Mucosa of stomach (tissue), 1 donor: ENCODE data around the gene PTPN11.

Source experiments
- H3K27me3 ChIP-seq: one replicate; pipeline ENCODE4 v1.7.0; 2013; ENCODE audit warnings: mild to moderate bottlenecking, low read length; ENCODE audit not compliant: control insufficient read depth, insufficient read depth
- H3K36me3 ChIP-seq: one replicate; pipeline ENCODE4 v1.7.0; 2013; ENCODE audit warnings: low read length; ENCODE audit not compliant: control insufficient read depth, insufficient read depth
- H3K4me1 ChIP-seq: one replicate; pipeline ENCODE4 v1.7.0; 2013; ENCODE audit warnings: mild to moderate bottlenecking, low read length; ENCODE audit not compliant: control insufficient read depth, insufficient read depth
- H3K4me3 ChIP-seq: one replicate; pipeline ENCODE4 v1.7.0; 2013; ENCODE audit warnings: low read length
- H3K9ac ChIP-seq: one replicate; pipeline ENCODE4 v1.7.0; 2013; ENCODE audit warnings: mild to moderate bottlenecking, low read length, moderate library complexity
- H3K9me3 ChIP-seq: one replicate; pipeline ENCODE4 v1.7.0; 2013; ENCODE audit warnings: mild to moderate bottlenecking, low read length, moderate library complexity; ENCODE audit not compliant: control insufficient read depth
- donor health status: Pancreatic carcinoma.

Gene PTPN11

GRCh38 chr12:112466011-112466422 lies 47.3 kb downstream of the PTPN11 start:
- H3K36me3 ChIP-seq, result no peaks in the 10 kb centered on the region
- H3K4me3 ChIP-seq, result no peak overlapping the region
- peaks cover 8% of the 10 kb centered on the region for H3K27me3 ChIP-seq
- H3K4me1 ChIP-seq, result peaks cover 9% of the 10 kb centered on the region
- no peak overlapping the region for H3K9ac ChIP-seq
- H3K9me3 ChIP-seq, result no peaks in the 10 kb centered on the region

- peaks cover 9% of the 10 kb centered on the region for H3K4me1 ChIP-seq
- no peaks in the 10 kb centered on the region for H3K36me3 ChIP-seq
- H3K9me3 ChIP-seq, result no peaks in the 10 kb centered on the region
- no peak overlapping the region for H3K9ac ChIP-seq
- H3K4me3 ChIP-seq, result no peak overlapping the region
- H3K27me3 ChIP-seq, result peaks cover 8% of the 10 kb centered on the region
Observed at GRCh38 chr12:112466835-112467234, 48.1 kb downstream of the PTPN11 start.

GRCh38 chr12:112468046-112468445 lies 49.3 kb downstream of the PTPN11 start:
- peaks cover 9% of the 10 kb centered on the region for H3K4me1 ChIP-seq
- H3K36me3 ChIP-seq, result peaks cover 3% of the 10 kb centered on the region
- H3K9me3 ChIP-seq, result no peaks in the 10 kb centered on the region
- no peak overlapping the region for H3K9ac ChIP-seq
- H3K27me3 ChIP-seq, result peaks cover 8% of the 10 kb centered on the region
- no peak overlapping the region for H3K4me3 ChIP-seq

GRCh38 chr12:112473056-112473455 lies 54.3 kb downstream of the PTPN11 start:
- no peak overlapping the region for H3K9ac ChIP-seq
- no peak overlapping the region for H3K4me3 ChIP-seq
- H3K36me3 ChIP-seq, result peaks cover 6% of the 10 kb centered on the region
- no peaks in the 10 kb centered on the region for H3K4me1 ChIP-seq
- peaks cover 5% of the 10 kb centered on the region for H3K27me3 ChIP-seq
- no peaks in the 10 kb centered on the region for H3K9me3 ChIP-seq

GRCh38 chr12:112479413-112479812 lies 60.7 kb downstream of the PTPN11 start:
- no peaks in the 10 kb centered on the region for H3K27me3 ChIP-seq
- H3K9me3 ChIP-seq, result no peaks in the 10 kb centered on the region
- H3K4me1 ChIP-seq, result no peaks in the 10 kb centered on the region
- H3K36me3 ChIP-seq, result peaks cover 16% of the 10 kb centered on the region
- H3K4me3 ChIP-seq, result no peak overlapping the region
- no peak overlapping the region for H3K9ac ChIP-seq

- no peaks in the 10 kb centered on the region for H3K27me3 ChIP-seq
- no peaks in the 10 kb centered on the region for H3K9me3 ChIP-seq
- H3K36me3 ChIP-seq, result peaks cover 16% of the 10 kb centered on the region
- no peak overlapping the region for H3K9ac ChIP-seq
- no peak overlapping the region for H3K4me3 ChIP-seq
- H3K4me1 ChIP-seq, result no peaks in the 10 kb centered on the region
Observed at GRCh38 chr12:112480931-112481330, 62.2 kb downstream of the PTPN11 start.

GRCh38 chr12:112482733-112483132 lies 64.0 kb downstream of the PTPN11 start:
- H3K4me3 ChIP-seq, result no peak overlapping the region
- H3K9me3 ChIP-seq, result no peaks in the 10 kb centered on the region
- H3K4me1 ChIP-seq, result no peaks in the 10 kb centered on the region
- no peak overlapping the region for H3K9ac ChIP-seq
- peaks cover 16% of the 10 kb centered on the region for H3K36me3 ChIP-seq
- H3K27me3 ChIP-seq, result no peaks in the 10 kb centered on the region

GRCh38 chr12:112486361-112486760 lies 67.6 kb downstream of the PTPN11 start:
- Histone ChIP-seq H3K9me3 (no peaks in the 10 kb centered on the region), H3K27me3 (no peaks in the 10 kb centered on the region), H3K36me3 (peaks cover 6% of the 10 kb centered on the region), H3K4me3 (no peak overlapping the region), H3K9ac (no peak overlapping the region), H3K4me1 (no peaks in the 10 kb centered on the region)

- Histone ChIP-seq H3K4me3 (no peak overlapping the region), H3K36me3 (no peaks in the 10 kb centered on the region), H3K4me1 (no peaks in the 10 kb centered on the region), H3K9me3 (no peaks in the 10 kb centered on the region), H3K9ac (no peak overlapping the region), H3K27me3 (no peaks in the 10 kb centered on the region)
Observed at GRCh38 chr12:112488257-112488876, 69.6 kb downstream of the PTPN11 start.

GRCh38 chr12:112489456-112489855 lies 70.7 kb downstream of the PTPN11 start:
- no peak overlapping the region for H3K4me3 ChIP-seq
- H3K27me3 ChIP-seq, result no peaks in the 10 kb centered on the region
- H3K9me3 ChIP-seq, result no peaks in the 10 kb centered on the region
- no peaks in the 10 kb centered on the region for H3K36me3 ChIP-seq
- no peaks in the 10 kb centered on the region for H3K4me1 ChIP-seq
- no peak overlapping the region for H3K9ac ChIP-seq

GRCh38 chr12:112496496-112496895 lies 77.7 kb downstream of the PTPN11 start:
- H3K9ac ChIP-seq, result no peak overlapping the region
- H3K9me3 ChIP-seq, result no peaks in the 10 kb centered on the region
- H3K27me3 ChIP-seq, result no peaks in the 10 kb centered on the region
- no peaks in the 10 kb centered on the region for H3K36me3 ChIP-seq
- H3K4me1 ChIP-seq, result no peaks in the 10 kb centered on the region
- no peak overlapping the region for H3K4me3 ChIP-seq

- H3K9me3 ChIP-seq, result no peaks in the 10 kb centered on the region
- H3K4me1 ChIP-seq, result no peaks in the 10 kb centered on the region
- H3K27me3 ChIP-seq, result no peaks in the 10 kb centered on the region
- no peak overlapping the region for H3K9ac ChIP-seq
- H3K4me3 ChIP-seq, result no peak overlapping the region
- H3K36me3 ChIP-seq, result no peaks in the 10 kb centered on the region
Observed at GRCh38 chr12:112498580-112498979, 79.8 kb downstream of the PTPN11 start.

GRCh38 chr12:112503512-112503911 lies 84.8 kb downstream of the PTPN11 start:
- Histone ChIP-seq H3K27me3 (no peaks in the 10 kb centered on the region), H3K4me1 (no peaks in the 10 kb centered on the region), H3K9me3 (no peaks in the 10 kb centered on the region), H3K36me3 (peaks cover 5% of the 10 kb centered on the region), H3K4me3 (no peak overlapping the region), H3K9ac (no peak overlapping the region)
